SK-N-SH treated with all-trans-retinoic acid at 6 μM for 48 hours (cell line): ENCODE data around the gene SYT12.

Experiments used
- CREB5 ChIP-seq: fragments of 250-450 bp; sonication (Bioruptor Pico); IDR thresholded peaks from 2 replicates; pipeline ENCODE4 v1.5.1; 2020; ENCODE audit warnings: low read depth, mild to moderate bottlenecking, moderate library complexity
- ESRRG ChIP-seq: fragments of 250-450 bp; sonication (Bioruptor Pico); IDR thresholded peaks from 2 replicates; pipeline ENCODE4 v1.6.1; 2021; ENCODE audit warnings: mild to moderate bottlenecking
- GLIS3 ChIP-seq: fragments of 250-450 bp; sonication (Bioruptor Pico); IDR thresholded peaks from 2 replicates; pipeline ENCODE4 v1.5.0; 2020; ENCODE audit warnings: mild to moderate bottlenecking, moderate library complexity
- ISL1 ChIP-seq: fragments of 250-450 bp; sonication (Bioruptor Pico); IDR thresholded peaks from 2 replicates; pipeline ENCODE4 v2.1.2; 2022; ENCODE audit warnings: mild to moderate bottlenecking, moderate library complexity
- POU6F1 ChIP-seq: fragments of 250-450 bp; sonication (Bioruptor Pico); IDR thresholded peaks from 2 replicates; pipeline ENCODE4 v1.8.0; 2021; ENCODE audit warnings: low read depth, mild to moderate bottlenecking, moderate library complexity, borderline replicate concordance
- RARB ChIP-seq: fragments of 250-450 bp; sonication (Bioruptor Pico); IDR thresholded peaks from 2 replicates; pipeline ENCODE4 v1.8.0; 2021; ENCODE audit warnings: mild to moderate bottlenecking, moderate library complexity
- SNAI2 ChIP-seq: fragments of 250-450 bp; sonication (Bioruptor Pico); IDR thresholded peaks from 2 replicates; pipeline ENCODE4 v1.5.0; 2020; ENCODE audit warnings: mild to moderate bottlenecking, moderate library complexity
- TCF4 ChIP-seq: fragments of 250-450 bp; sonication (Bioruptor Pico); IDR thresholded peaks from 2 replicates; pipeline ENCODE4 v1.8.0; 2021; ENCODE audit warnings: mild to moderate bottlenecking, moderate library complexity, borderline replicate concordance
- ZC3H10 ChIP-seq: fragments of 250-450 bp; sonication (Bioruptor Pico); IDR thresholded peaks from 2 replicates; pipeline ENCODE4 v1.5.1; 2021; ENCODE audit warnings: mild to moderate bottlenecking, moderate library complexity
- ZFP3 ChIP-seq: fragments of 250-450 bp; sonication (Bioruptor Pico); IDR thresholded peaks from 2 replicates; pipeline ENCODE4 v1.5.0; 2020; ENCODE audit warnings: mild to moderate bottlenecking, moderate library complexity
- ZNF70 ChIP-seq: fragments of 450-650 bp; formaldehyde crosslinking; IDR thresholded peaks from 2 replicates; pipeline ENCODE4 v1.5.0; 2020; ENCODE audit warnings: mild to moderate bottlenecking, moderate library complexity
- TF ChIP-seq, protein P1 (sequence below): fragments of 250-450 bp; sonication (Bioruptor Pico); IDR thresholded peaks from 2 replicates; pipeline ENCODE4 v1.8.0; 2020; ENCODE audit warnings: mild to moderate bottlenecking, moderate library complexity, borderline replicate concordance
- TF ChIP-seq, protein P2 (sequence below): fragments of 250-450 bp; sonication (Bioruptor Pico); IDR thresholded peaks from 2 replicates; pipeline ENCODE4 v1.5.0; 2020; ENCODE audit warnings: mild to moderate bottlenecking, moderate library complexity
- TF ChIP-seq, protein P3 (sequence below): fragments of 250-450 bp; sonication (Bioruptor Pico); IDR thresholded peaks from 2 replicates; pipeline ENCODE4 v1.5.1; 2021; ENCODE audit warnings: mild to moderate bottlenecking, moderate library complexity

- no peak for TF ChIP-seq ZC3H10
- TF ChIP-seq, protein P1, sequence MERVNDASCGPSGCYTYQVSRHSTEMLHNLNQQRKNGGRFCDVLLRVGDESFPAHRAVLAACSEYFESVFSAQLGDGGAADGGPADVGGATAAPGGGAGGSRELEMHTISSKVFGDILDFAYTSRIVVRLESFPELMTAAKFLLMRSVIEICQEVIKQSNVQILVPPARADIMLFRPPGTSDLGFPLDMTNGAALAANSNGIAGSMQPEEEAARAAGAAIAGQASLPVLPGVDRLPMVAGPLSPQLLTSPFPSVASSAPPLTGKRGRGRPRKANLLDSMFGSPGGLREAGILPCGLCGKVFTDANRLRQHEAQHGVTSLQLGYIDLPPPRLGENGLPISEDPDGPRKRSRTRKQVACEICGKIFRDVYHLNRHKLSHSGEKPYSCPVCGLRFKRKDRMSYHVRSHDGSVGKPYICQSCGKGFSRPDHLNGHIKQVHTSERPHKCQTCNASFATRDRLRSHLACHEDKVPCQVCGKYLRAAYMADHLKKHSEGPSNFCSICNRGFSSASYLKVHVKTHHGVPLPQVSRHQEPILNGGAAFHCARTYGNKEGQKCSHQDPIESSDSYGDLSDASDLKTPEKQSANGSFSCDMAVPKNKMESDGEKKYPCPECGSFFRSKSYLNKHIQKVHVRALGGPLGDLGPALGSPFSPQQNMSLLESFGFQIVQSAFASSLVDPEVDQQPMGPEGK = no peak
- TF ChIP-seq, protein P2, sequence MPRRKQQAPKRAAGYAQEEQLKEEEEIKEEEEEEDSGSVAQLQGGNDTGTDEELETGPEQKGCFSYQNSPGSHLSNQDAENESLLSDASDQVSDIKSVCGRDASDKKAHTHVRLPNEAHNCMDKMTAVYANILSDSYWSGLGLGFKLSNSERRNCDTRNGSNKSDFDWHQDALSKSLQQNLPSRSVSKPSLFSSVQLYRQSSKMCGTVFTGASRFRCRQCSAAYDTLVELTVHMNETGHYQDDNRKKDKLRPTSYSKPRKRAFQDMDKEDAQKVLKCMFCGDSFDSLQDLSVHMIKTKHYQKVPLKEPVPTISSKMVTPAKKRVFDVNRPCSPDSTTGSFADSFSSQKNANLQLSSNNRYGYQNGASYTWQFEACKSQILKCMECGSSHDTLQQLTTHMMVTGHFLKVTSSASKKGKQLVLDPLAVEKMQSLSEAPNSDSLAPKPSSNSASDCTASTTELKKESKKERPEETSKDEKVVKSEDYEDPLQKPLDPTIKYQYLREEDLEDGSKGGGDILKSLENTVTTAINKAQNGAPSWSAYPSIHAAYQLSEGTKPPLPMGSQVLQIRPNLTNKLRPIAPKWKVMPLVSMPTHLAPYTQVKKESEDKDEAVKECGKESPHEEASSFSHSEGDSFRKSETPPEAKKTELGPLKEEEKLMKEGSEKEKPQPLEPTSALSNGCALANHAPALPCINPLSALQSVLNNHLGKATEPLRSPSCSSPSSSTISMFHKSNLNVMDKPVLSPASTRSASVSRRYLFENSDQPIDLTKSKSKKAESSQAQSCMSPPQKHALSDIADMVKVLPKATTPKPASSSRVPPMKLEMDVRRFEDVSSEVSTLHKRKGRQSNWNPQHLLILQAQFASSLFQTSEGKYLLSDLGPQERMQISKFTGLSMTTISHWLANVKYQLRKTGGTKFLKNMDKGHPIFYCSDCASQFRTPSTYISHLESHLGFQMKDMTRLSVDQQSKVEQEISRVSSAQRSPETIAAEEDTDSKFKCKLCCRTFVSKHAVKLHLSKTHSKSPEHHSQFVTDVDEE (CRISPR knock-in tag) = no peak
- no peak for TF ChIP-seq SNAI2 (CRISPR knock-in tag)
- no peak for TF ChIP-seq GLIS3 (CRISPR knock-in tag)
- TF ChIP-seq ZNF70 (CRISPR knock-in tag) = no peak
- no peak for TF ChIP-seq ESRRG
- TF ChIP-seq, protein P3, sequence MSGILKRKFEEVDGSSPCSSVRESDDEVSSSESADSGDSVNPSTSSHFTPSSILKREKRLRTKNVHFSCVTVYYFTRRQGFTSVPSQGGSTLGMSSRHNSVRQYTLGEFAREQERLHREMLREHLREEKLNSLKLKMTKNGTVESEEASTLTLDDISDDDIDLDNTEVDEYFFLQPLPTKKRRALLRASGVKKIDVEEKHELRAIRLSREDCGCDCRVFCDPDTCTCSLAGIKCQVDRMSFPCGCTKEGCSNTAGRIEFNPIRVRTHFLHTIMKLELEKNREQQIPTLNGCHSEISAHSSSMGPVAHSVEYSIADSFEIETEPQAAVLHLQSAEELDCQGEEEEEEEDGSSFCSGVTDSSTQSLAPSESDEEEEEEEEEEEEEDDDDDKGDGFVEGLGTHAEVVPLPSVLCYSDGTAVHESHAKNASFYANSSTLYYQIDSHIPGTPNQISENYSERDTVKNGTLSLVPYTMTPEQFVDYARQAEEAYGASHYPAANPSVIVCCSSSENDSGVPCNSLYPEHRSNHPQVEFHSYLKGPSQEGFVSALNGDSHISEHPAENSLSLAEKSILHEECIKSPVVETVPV (CRISPR knock-in tag) = no peak
- TF ChIP-seq POU6F1 (CRISPR knock-in tag) = no peak
- no peak for TF ChIP-seq ZFP3 (CRISPR knock-in tag)
- no peak for TF ChIP-seq ISL1 (CRISPR knock-in tag)
- TF ChIP-seq CREB5 (CRISPR knock-in tag) = no peak
- no peak for TF ChIP-seq RARB
- no peak for TF ChIP-seq TCF4 (CRISPR knock-in tag)
Observed at GRCh38 chr11:67066333-67066709, 43.4 kb downstream of the SYT12 start.
